OCI-LY1 (cell line): Measurements from ENCODE around the gene SSX4B.
"Not testable (repeated sequence)": the region's sequence is repeated elsewhere in the genome, so short reads cannot be mapped to it uniquely, and the experiment has no call there.

Experiments
- H2AFZ ChIP-seq: fragments of 200-600 bp; sonication (generic), shearing (Covaris generic); 2 replicates; pipeline ENCODE4 v1.6.0; 2014; ENCODE audit warnings: antibody characterized with exemption, mild to moderate bottlenecking, low read length
- H3F3A ChIP-seq: fragments of 200-600 bp; sonication (generic), shearing (Covaris generic); 2 replicates; pipeline ENCODE4 v1.6.0; 2014; ENCODE audit warnings: mild to moderate bottlenecking, antibody characterized with exemption, low read length, moderate library complexity; ENCODE audit not compliant: insufficient read depth
- H3K27ac ChIP-seq: fragments of 200-600 bp; sonication (generic); 2 replicates; pipeline ENCODE4 v1.5.1; 2014; ENCODE audit warnings: low read length, mixed run types, mild to moderate bottlenecking, low read depth; ENCODE audit not compliant: poor library complexity, severe bottlenecking
- H3K27me3 ChIP-seq: fragments of 200-600 bp; sonication (generic); 2 replicates; pipeline ENCODE4 v1.6.0; 2014; ENCODE audit warnings: antibody characterized with exemption, mild to moderate bottlenecking, low read length, moderate library complexity; ENCODE audit not compliant: insufficient read depth
- H3K36me3 ChIP-seq: fragments of 200-600 bp; sonication (generic); 2 replicates; pipeline ENCODE4 v1.6.1; 2014; ENCODE audit warnings: mild to moderate bottlenecking, antibody characterized with exemption, low read length, moderate library complexity, mixed read lengths; ENCODE audit not compliant: insufficient read depth
- H3K4me1 ChIP-seq: fragments of 200-600 bp; sonication (generic); 2 replicates; pipeline ENCODE4 v1.5.1; 2014; ENCODE audit warnings: mild to moderate bottlenecking, low read length, moderate library complexity; ENCODE audit not compliant: insufficient read depth, severe bottlenecking
- H3K4me2 ChIP-seq: fragments of 200-600 bp; sonication (generic), shearing (Covaris generic); 2 replicates; pipeline ENCODE4 v1.6.1; 2014; ENCODE audit warnings: low read length
- H3K4me3 ChIP-seq: fragments of 200-600 bp; sonication (generic); 2 replicates; pipeline ENCODE4 v1.5.1; 2014; ENCODE audit warnings: low read length, low read depth, mild to moderate bottlenecking, mixed read lengths; ENCODE audit not compliant: poor library complexity, severe bottlenecking
- H3K79me2 ChIP-seq: fragments of 200-600 bp; shearing (Covaris generic); 2 replicates; pipeline ENCODE4 v1.6.1; 2016; ENCODE audit warnings: mixed run types, low read length, mixed read lengths; ENCODE audit not compliant: insufficient read depth
- H3K9ac ChIP-seq: fragments of 200-600 bp; sonication (generic), shearing (Covaris generic); 2 replicates; pipeline ENCODE4 v1.6.1; 2014; ENCODE audit warnings: mild to moderate bottlenecking, low read length, mixed read lengths
- H3K9me2 ChIP-seq: fragments of 200-600 bp; sonication (generic), shearing (Covaris generic); 2 replicates; pipeline ENCODE4 v1.6.1; 2014; ENCODE audit warnings: low read depth, mild to moderate bottlenecking, low read length, mixed read lengths
- H3K9me3 ChIP-seq: fragments of 200-600 bp; shearing (Covaris generic); 2 replicates; pipeline ENCODE4 v1.6.1; 2014; ENCODE audit warnings: low read length, mixed read lengths
- H4K20me1 ChIP-seq: fragments of 200-600 bp; sonication (generic), shearing (Covaris generic); 2 replicates; pipeline ENCODE4 v1.6.0; 2016; ENCODE audit warnings: mild to moderate bottlenecking, low read length; ENCODE audit not compliant: insufficient read depth
- CTCF ChIP-seq: fragments of 200-600 bp; sonication (generic), shearing (Covaris generic); IDR thresholded peaks from 2 replicates; pipeline ENCODE4 v1.5.1; 2017; ENCODE audit warnings: mild to moderate bottlenecking, antibody characterized with exemption, low read length, moderate library complexity, mixed read lengths
- EZH2 ChIP-seq: fragments of 200-600 bp; sonication (generic), shearing (Covaris generic); IDR thresholded peaks from 2 replicates; pipeline ENCODE4 v1.8.0; 2017; ENCODE audit warnings: borderline replicate concordance, mixed run types, mild to moderate bottlenecking, antibody characterized with exemption, low read length, moderate library complexity, mixed read lengths

The SSX4B gene

GRCh38 chrX:48450076-48450475, 38.3 kb upstream of the SSX4B start:
- no peaks in the 10 kb centered on the region for H3K4me1 ChIP-seq
- no peaks in the 10 kb centered on the region for H3K36me3 ChIP-seq
- H3K79me2 ChIP-seq, result no peaks in the 10 kb centered on the region
- H3K9me2 ChIP-seq, result no peaks in the 10 kb centered on the region
- no peaks in the 10 kb centered on the region for H3K27me3 ChIP-seq
- no peak overlapping the region for H3K9ac ChIP-seq
- H3K27ac ChIP-seq, result no peak overlapping the region
- TF ChIP-seq EZH2, result no peak
- TF ChIP-seq CTCF, result no peak
- H3F3A ChIP-seq, result no peaks in the 10 kb centered on the region
- H4K20me1 ChIP-seq, result no peaks in the 10 kb centered on the region
- no peak overlapping the region for H2AFZ ChIP-seq
- no peak overlapping the region for H3K4me3 ChIP-seq
- no peak overlapping the region for H3K4me2 ChIP-seq
- no peaks in the 10 kb centered on the region for H3K9me3 ChIP-seq

- H3K36me3 ChIP-seq, H3F3A ChIP-seq, H3K9me2 ChIP-seq, H3K9me3 ChIP-seq, H2AFZ ChIP-seq, H3K27ac ChIP-seq, H3K27me3 ChIP-seq, H3K4me3 ChIP-seq, H3K79me2 ChIP-seq, H3K4me2 ChIP-seq, H3K4me1 ChIP-seq, H4K20me1 ChIP-seq, H3K9ac ChIP-seq: not testable (repeated sequence)
Observed at GRCh38 chrX:48447201-48447600, 35.4 kb upstream of the SSX4B start.

GRCh38 chrX:48433713-48434112, 22.0 kb upstream of the SSX4B start:
- not testable (repeated sequence) for H4K20me1 ChIP-seq, H2AFZ ChIP-seq, H3K9ac ChIP-seq, H3K9me2 ChIP-seq, H3K27ac ChIP-seq, H3K9me3 ChIP-seq, H3K79me2 ChIP-seq, H3K27me3 ChIP-seq, H3K36me3 ChIP-seq, H3F3A ChIP-seq, H3K4me1 ChIP-seq, H3K4me2 ChIP-seq
- peak overlapping the region; percentile 13 for H3K4me3 ChIP-seq

- H3K9me2 ChIP-seq, H3K4me3 ChIP-seq, H3K4me2 ChIP-seq, H3F3A ChIP-seq, H3K9me3 ChIP-seq, H3K27ac ChIP-seq, H3K79me2 ChIP-seq, H3K36me3 ChIP-seq, H3K27me3 ChIP-seq, H3K9ac ChIP-seq, H2AFZ ChIP-seq, H3K4me1 ChIP-seq, H4K20me1 ChIP-seq: not testable (repeated sequence)
Observed at GRCh38 chrX:48430166-48430565, 18.4 kb upstream of the SSX4B start.

- H3K4me3 ChIP-seq, H3K9me3 ChIP-seq, H3K36me3 ChIP-seq: not testable (repeated sequence)
Observed at GRCh38 chrX:48429606-48430005, 17.8 kb upstream of the SSX4B start.

GRCh38 chrX:48427027-48427716, 15.4 kb upstream of the SSX4B start:
- H3K27ac ChIP-seq, H3K79me2 ChIP-seq, H3K9me2 ChIP-seq, H4K20me1 ChIP-seq, H3K9me3 ChIP-seq, H3F3A ChIP-seq, H3K27me3 ChIP-seq, H3K4me3 ChIP-seq, H3K4me1 ChIP-seq, H3K36me3 ChIP-seq, H3K9ac ChIP-seq, H3K4me2 ChIP-seq, H2AFZ ChIP-seq: not testable (repeated sequence)

More at GRCh38 chrX:48429606-48430005, 17.8 kb upstream of the SSX4B start:
- not testable (repeated sequence) for H3F3A ChIP-seq, H3K9ac ChIP-seq, H3K27ac ChIP-seq, H3K9me2 ChIP-seq, H3K79me2 ChIP-seq, H2AFZ ChIP-seq, H4K20me1 ChIP-seq, H3K4me1 ChIP-seq, H3K27me3 ChIP-seq, H3K4me2 ChIP-seq

- not testable (repeated sequence) for H3K36me3 ChIP-seq, H3K79me2 ChIP-seq, H3K4me1 ChIP-seq, H3K27ac ChIP-seq, H3K4me2 ChIP-seq, H3K9me3 ChIP-seq, H3K9me2 ChIP-seq, H3F3A ChIP-seq, H3K4me3 ChIP-seq, H3K9ac ChIP-seq, H3K27me3 ChIP-seq, H4K20me1 ChIP-seq, H2AFZ ChIP-seq
Observed at GRCh38 chrX:48397825-48398224, 13.9 kb downstream of the SSX4B start.
